HT1080 (cell line): ENCODE results near the gene MAP4K2. TPM values are rescaled to one million over a fixed set of nuclear protein-coding genes. Genes with fewer than 3 reads are reported as not detected.
A peak's percentile ranks its signal among the peaks of the same experiment; 100 is the strongest.
"Not testable (repeated sequence)": the region's sequence is repeated elsewhere in the genome, so short reads cannot be mapped to it uniquely, and the experiment has no call there.

Experiments
- DNase-seq: peaks from one replicate; pipeline ENCODE4 v3.0.0-alpha.2; 2015; ENCODE audit warnings: low read depth
- polyA plus RNA-seq, 2 experiments: library from polyadenylated mRNA; depleted of rRNA; stranded (reverse); fragments of >200 nt; gene quantifications; 2 replicates each; pipeline ENCODE4 v1.2.3, GENCODE V29; 2015
- total RNA-seq: library from RNA; depleted of rRNA; stranded (reverse); fragments of >200 nt; shearing (Covaris generic); gene quantifications from 2 replicates; pipeline ENCODE4 v1.2.3, GENCODE V29; 2014; rRNA removed

MAP4K2 gene
- 19.2 and 23.3 TPM in 2 replicates for total RNA-seq
- polyA plus RNA-seq (2015; cell fraction: cytosol; rRNA removed) = 13.7 and 22.1 TPM in 2 replicates
- 26.9 and 31.6 TPM in 2 replicates for polyA plus RNA-seq (2015; cell fraction: nucleus; rRNA removed)

- DNase-seq = peak; percentile 75
These were observed at the start of gene MAP4K2 for GRCh38 chr11:64803158-64803845. MAP4K2 (minus strand) TSS chr11:64803214; CDS start chr11:64803149, 65 bp downstream.

DNA sequence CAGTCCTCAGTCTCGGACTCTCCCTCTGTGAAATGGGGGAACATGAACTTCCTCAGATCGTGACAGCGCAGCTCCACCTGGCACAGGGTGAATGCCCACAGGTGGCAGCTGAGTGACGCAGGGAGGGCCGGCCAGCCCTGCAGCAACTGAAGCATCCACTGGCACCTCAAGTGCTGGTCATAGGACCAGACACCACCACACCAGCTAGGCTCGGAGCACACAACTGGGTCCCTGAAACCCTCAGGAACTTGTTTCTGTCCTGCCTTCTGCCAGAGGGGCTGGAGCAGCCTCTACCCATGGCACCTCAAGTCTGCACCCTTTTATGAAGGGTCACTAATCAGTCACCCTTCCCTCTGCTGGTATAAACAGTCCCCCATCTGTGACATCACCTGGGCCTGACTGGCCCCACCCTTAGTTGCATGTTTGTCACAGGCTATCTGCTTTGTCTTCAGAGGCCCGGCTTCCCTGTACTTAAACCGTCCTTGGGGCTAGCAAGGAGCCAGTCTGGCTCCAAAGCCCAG, 48.9 kb upstream of the MAP4K2 start:
- DNase-seq = no peak

GRCh38 chr11:64850979-64851567, 48.1 kb upstream of the MAP4K2 start:
- no peak for DNase-seq

- no peak for DNase-seq
These were observed 46.8 kb upstream of the MAP4K2 start for GRCh38 chr11:64849598-64850356.

- no peak for DNase-seq
These were observed 46.0 kb upstream of the MAP4K2 start for GRCh38 chr11:64848826-64849597.

- no peak for DNase-seq
These were observed 45.3 kb upstream of the MAP4K2 start for GRCh38 chr11:64848214-64848825.

GRCh38 chr11:64846998-64847666, 44.1 kb upstream of the MAP4K2 start:
- peak; percentile 85 for DNase-seq

GRCh38 chr11:64845776-64846129, 42.7 kb upstream of the MAP4K2 start:
- DNase-seq = not testable (repeated sequence)

DNA sequence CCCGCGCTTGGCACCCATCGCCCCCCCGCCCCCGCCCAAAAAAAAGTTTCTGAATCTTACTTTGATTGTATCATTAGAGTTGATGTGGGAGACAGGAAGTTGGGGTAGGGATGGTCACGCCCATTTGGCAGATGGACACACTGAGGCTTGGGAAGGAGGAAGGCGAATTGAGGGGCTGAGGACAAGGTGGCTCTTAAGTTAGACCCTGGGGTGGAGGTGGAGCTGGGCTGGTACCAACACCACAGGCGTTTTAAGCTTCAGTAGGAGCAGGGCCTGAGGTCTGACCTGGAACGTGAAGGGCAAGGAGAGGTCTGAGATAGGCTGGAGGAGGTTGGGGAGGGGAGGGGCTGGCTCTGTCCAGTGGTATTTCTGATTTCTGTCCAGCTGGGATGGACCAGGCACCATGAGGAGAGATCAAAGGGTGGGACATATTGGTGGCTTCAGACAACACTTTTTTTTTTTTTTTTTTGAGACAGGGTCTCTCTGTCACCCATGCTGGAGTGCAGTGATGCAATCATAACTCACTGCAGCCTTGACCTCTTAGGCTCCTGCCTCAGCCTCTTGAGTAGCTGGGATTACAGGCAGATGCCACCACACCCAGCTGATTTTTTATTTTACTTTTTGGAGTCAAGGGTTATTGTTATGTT, 42.2 kb upstream of the MAP4K2 start:
- no peak for DNase-seq

DNA sequence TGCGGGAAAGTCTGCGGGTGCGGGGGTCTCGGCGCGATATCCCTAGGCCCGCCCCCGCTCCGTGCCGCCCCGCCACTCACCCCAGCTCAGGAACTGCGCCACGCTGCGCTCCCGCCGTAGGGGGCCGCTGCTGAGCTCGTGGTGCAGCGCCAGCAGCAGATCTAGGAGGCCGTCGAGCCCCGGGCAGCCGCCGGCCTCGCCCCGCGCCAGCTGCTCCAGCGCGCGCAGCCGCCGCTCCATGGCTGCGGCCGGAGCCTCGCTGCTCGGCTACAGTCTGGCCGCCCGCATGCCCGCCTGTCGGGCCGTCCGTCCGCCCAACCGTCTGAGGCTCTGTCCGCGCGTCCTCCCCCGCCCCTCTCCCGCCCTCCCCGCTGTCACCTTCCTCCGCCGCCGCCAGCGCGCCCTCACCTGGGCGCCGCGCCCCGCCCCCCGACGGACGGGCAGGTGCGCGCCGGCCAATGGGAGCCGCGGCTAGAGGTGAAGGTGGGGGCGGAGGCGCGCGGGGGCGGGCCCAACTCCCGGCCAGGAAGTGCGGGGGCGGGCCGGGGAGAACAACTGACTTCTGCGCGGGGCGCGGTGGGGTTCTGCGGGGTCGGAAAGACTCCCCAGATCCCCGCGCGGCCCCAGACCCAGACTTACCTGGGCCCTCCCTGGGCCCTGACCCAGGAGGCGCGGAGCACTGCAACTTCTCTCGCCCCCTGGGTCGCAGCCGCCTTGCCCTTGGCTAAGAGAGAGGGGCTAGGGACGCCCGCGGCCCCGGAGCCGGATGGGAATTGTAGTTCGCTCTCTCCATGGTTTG, 41.5 kb upstream of the MAP4K2 start, which contains the start of gene CDC42BPG:
CDC42BPG (minus strand) TSS at position 324 of the 799 bp plus-strand sequence; CDS start at position 240, 84 bp downstream.
- no peak for DNase-seq

GRCh38 chr11:64843686-64844329, 40.8 kb upstream of the MAP4K2 start:
- no peak for DNase-seq

DNA sequence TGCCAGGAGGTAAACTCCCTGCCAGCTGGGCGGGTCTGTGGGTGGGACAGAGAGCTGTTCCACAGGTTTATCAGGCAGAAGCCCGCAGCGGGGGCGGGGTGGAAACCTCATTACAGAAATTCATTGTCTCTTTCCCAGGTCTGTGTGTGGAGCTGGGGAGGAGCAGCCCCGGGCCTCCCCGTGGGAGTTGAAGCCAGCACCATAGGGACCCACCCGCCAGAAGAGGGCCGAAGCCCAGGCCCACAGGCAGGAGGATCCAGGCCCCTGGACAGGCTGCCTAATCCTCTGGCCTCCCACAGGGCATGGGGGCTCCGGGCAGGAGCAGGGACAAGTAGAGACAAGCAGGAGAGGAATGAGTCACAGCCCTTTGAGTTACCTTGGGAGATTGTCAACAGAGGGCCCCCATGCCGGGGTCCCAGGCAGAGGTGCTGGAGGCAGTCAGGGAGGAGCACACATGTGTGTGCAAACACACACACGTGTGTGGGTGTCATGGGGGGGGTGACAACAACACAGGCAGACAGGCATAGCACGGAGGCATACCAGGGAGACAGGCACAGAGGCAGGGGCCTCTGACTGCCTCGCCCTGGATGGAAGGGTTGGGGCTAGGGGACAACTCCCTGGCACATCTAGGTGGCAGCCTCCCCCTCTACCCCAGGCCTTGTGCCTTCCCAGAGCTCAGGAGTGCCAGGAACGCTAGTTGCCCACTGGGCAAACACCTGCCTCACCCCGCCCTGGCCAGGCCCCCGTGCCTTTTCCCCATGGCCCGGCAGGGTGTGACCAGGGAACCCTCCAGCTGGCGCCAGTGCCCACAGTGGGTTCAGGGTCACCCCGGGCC, 40.1 kb upstream of the MAP4K2 start:
- peak; percentile 57 for DNase-seq

GRCh38 chr11:64842366-64842759, 39.3 kb upstream of the MAP4K2 start:
- DNase-seq = no peak

DNA sequence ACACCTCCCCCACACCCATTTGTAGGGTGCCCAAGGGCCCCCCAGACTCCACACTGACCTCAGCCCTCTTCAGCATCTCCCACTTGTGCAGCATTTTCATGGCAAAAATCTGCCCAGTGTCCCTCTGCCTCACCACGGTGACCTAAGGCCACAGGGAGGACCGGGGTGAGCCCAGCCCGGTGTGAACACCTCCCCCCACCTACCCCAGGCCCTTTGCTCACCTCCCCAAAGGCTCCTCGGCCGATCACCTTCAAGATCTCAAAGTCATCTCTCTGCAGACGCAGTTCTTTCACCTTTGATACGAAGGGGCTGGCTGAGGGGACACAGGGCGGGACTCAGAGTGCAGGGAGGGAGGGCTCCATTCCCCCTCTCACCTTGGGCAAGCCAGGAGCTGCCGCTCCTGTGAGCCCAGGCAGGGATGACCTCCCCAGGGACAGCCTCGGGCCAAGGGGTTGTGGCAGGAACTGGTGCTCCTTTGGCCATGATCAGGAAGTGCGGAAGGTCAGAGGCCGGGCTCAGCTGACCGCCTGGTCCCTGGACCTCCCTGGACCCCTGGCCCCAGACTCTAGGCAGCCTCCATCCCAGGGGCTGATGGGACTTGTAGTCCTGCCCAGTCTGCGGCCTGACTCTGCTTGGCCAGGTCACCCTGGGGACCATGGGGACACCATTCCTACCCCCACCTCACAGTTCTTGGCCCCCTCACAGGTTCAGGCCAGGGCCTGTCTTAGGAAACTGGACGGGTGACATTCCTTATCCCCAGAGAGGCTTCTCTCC, 38.8 kb upstream of the MAP4K2 start:
- DNase-seq = no peak

DNA sequence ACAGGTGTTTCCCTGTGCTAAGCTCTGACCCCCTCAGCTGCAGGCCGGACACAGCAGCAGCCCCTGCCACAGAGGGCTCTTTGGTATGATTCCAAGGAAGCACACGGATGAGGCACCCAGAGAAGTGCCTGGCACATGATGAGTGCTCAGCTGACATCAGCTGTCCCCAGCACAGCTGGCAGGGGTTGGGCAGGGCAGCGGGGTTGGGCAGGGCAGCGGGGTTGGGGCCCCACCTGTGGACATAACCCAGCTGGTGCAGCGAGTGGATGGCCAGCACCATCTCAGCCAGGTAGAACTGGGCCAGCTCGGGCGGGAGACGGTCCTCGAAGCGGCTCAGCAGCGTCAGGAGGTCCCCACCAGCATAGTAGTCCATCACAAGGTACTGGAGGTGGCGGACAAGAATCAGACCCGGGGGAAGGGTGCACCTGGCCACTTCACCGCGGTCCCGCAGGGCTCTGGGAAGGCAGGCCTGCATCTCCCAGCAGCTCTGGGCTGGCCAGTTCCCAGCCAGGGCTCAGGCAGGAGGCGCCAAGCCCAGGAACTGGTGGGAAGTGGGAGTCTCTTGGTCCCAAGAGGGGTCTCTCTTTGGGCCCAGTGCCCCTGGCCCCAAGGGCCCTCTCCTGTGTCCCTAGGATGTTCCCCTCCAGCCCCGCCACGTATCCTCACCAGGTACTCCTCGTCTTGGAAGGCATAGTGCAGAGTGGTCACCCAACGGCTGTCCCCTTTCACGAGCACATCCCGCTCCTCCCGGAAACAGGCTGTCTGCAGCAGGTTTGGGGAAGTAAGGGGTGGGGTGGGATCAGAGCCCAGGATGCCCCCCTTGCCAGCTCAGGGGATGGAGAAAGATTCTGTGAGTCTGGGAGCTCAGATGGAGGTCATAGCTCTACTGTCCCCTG, 37.1 kb upstream of the MAP4K2 start:
- DNase-seq = no peak
